ENCODE data around the gene MPZL2.

DNA sequence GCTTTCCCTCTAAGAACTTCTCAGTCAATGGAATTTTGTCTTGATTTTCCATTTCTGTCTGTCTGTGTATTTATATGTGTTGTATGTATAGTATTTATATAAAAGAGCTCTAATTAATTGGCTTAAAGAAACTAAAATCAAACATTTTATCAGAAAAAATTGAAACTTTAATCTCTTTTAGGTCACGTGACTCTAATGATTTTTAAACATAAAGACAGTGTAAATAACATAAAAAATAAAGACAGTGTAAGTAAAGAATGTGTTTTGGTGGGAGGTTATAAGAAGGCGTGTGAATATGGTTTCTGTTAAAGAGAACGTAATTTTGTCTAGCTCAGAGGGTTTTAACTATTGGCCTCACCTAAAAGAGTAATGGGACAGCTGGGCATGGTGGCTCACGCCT, 41.7 kb downstream of the MPZL2 start:
- TF ChIP-seq EP300 (IDR thresholded peaks at IDR 0.05; ENCODE audit: low read depth) (no peak), POLR2A (IDR thresholded peaks at IDR 0.05) (no peak)
- TF ChIP-seq, protein P1, sequence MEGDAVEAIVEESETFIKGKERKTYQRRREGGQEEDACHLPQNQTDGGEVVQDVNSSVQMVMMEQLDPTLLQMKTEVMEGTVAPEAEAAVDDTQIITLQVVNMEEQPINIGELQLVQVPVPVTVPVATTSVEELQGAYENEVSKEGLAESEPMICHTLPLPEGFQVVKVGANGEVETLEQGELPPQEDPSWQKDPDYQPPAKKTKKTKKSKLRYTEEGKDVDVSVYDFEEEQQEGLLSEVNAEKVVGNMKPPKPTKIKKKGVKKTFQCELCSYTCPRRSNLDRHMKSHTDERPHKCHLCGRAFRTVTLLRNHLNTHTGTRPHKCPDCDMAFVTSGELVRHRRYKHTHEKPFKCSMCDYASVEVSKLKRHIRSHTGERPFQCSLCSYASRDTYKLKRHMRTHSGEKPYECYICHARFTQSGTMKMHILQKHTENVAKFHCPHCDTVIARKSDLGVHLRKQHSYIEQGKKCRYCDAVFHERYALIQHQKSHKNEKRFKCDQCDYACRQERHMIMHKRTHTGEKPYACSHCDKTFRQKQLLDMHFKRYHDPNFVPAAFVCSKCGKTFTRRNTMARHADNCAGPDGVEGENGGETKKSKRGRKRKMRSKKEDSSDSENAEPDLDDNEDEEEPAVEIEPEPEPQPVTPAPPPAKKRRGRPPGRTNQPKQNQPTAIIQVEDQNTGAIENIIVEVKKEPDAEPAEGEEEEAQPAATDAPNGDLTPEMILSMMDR (IDR thresholded peaks at IDR 0.05): no peak

Data from transverse colon (tissue), 3 donors.